GM18868 (cell line): Measurements from ENCODE around the gene SMARCC1.

Experiments used
- ATAC-seq: cut with Tn5 transposase; IDR thresholded peaks from one replicate; pipeline ENCODE4 v1.9.1; 2021; ENCODE audit warnings: mild to moderate bottlenecking, moderate library complexity; ENCODE audit not compliant: unreplicated experiment

SMARCC1 gene

GRCh38 chr3:47565734-47566550, 215.8 kb downstream of the SMARCC1 start:
- no peak for ATAC-seq

- ATAC-seq = no peak
Measured at GRCh38 chr3:47556351-47556750, 225.3 kb downstream of the SMARCC1 start.

GRCh38 chr3:47554335-47554734, 227.4 kb downstream of the SMARCC1 start:
- ATAC-seq = no peak

DNA sequence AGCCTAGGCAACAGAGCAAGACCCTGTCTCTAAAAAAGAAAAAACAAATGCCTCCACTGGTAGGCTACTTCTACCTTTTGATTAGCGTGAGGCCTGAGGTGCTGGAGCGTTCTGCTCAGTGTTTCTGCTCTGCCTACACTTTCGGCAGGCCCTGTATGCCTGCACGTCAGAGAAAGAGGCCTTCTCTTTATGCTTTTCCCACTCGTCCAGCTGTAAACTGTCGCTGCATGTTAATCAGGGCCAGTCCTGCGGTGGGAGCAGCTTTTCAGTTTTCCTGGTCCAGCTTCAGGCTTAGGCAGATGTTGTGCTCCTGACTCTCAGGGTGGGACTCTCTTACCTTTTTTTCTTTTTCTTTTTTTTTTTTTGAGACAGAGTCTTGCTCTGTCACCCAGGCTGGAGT, 228.3 kb downstream of the SMARCC1 start:
- no peak for ATAC-seq

DNA sequence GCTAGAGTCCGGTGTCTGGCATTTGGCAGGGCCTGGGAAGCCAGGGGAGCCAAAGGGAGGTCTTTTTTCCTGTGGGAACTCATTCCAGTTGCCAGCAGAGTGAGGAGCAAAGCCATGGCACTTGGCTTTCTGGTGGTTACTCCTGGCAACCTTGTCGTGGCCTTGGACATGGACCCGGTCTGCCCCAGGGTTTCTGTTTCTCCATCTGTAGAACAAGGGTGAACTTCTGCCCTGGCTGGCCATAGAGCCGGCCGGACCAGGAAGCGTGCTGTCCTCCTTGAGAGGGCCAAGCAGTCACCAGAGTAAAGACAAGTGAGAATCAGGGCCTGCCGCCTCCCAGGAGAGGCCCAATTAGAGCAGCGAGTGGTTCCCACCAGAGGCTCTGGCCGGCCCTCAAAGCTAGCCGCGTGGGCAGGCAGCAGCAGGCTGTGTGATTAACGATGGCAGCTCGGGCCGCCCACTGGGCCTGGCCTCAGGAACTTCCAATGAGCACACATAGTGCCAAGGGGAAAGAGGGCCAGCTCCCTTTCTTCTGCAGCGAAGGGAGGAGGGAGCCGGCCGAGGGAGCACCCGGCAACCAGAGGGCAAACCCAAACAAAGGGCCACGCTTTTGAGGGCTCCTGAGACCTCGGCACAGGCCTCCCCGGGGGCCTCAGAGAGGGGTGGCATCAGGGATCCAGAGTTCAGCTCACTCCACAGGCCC, 239.1 kb downstream of the SMARCC1 start:
- ATAC-seq = no peak

- ATAC-seq = no peak
Measured at GRCh38 chr3:47541583-47542108, 240.0 kb downstream of the SMARCC1 start.

DNA sequence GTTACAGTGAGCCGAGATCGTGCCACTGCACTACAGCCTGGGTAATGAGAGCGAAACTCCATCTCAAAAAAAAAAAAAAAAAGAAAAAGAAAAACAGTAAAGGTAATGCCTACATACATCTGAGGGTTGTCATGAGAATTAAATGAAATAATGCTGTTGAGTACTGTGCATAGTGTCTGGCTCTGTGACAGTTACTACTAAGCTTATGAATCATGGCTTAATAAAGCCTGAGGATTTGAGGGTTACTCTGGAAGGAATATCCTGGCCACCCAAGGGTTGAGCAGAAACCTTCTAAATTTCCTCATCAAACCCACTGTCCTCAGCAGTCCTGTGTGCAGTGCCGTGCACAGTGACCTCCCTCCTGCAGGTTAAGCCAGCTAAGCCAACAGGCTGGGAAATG, 241.4 kb downstream of the SMARCC1 start:
- ATAC-seq = no peak

- no peak for ATAC-seq
Measured at GRCh38 chr3:47536967-47537366, 244.7 kb downstream of the SMARCC1 start.

DNA sequence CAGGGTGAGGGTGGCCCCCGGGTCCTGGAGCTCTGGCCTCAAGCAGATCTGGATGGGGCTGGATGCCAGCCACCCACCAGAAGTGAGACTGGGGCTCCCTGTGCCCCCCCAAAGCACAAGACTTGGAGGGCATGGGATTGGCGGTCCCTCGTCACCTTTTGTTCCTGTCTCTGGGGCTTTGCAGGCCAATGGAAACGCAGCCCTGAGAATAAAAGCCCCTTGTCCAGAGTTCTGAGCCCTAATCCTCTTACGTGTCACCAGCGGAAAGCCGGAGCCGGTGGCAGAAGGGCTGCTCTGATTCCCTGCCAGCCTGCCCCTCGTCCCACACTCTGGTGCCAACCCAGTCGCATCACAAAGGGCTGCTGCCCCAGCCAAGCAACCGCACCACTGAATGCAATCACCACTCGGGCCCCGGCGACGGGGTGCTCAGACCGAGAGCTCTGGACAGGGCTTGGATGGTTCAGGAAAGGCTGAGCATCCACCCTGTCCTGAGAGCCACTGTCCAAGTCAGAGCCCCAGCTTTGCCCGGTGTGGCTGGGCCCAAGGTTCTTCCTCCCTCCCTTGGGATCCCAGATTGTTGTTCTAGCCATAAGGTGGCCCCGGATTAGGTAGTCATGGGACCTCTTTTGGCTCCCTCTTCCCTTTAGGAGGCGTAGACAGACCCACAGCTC, 245.3 kb downstream of the SMARCC1 start:
- ATAC-seq = no peak
